ENCODE results near the gene ADARB2. TPM values are rescaled to one million over a fixed set of nuclear protein-coding genes. Genes with fewer than 3 reads are reported as not detected.

The ADARB2 gene
- total and polyA plus RNA-seq, 4 donors: 0.55 to 0.70 (median 0.59) TPM; not detected in 1

GRCh38 chr10:1148855-1149605, 588.3 kb downstream of the ADARB2 start:
- no peaks in the 10 kb centered on the region for H3K36me3 ChIP-seq (ENCODE audit: control insufficient read depth in 4 of 4, insufficient read depth in 3 of 4, low read depth in 1 of 4, low read length in 3 of 4)
- no peak overlapping the region for H3K27ac ChIP-seq (ENCODE audit: low read depth in 1 of 2, low read length in 2 of 2)
- 88% methylated on average over 17 of the region's 17 CpGs for WGBS
- TF ChIP-seq TAF1 (conservative IDR thresholded peaks at IDR 0.05) (no peak), MAX (IDR thresholded peaks at IDR 0.05) (no peak), YY1 (IDR thresholded peaks at IDR 0.05) (no peak), JUND (IDR thresholded peaks at IDR 0.05) (no peak), HNF4G (IDR thresholded peaks at IDR 0.05) (no peak), FOXA1 (IDR thresholded peaks at IDR 0.05) (no peak), EGR1 (IDR thresholded peaks at IDR 0.05; ENCODE audit: low read depth in 2 of 2) (no peak), GABPA (IDR thresholded peaks at IDR 0.05 in 1 of 2, conservative IDR thresholded peaks at IDR 0.05 in 1 of 2) (no peak), HNF4A (conservative IDR thresholded peaks at IDR 0.05) (no peak), SP1 (IDR thresholded peaks at IDR 0.05) (no peak), ATF3 (IDR thresholded peaks at IDR 0.05) (no peak), NR2F2 (IDR thresholded peaks at IDR 0.05) (no peak), FOXA2 (IDR thresholded peaks at IDR 0.05) (no peak), RXRA (IDR thresholded peaks at IDR 0.05) (no peak), RAD21 (IDR thresholded peaks at IDR 0.05) (no peak)
- TF ChIP-seq, protein P1, sequence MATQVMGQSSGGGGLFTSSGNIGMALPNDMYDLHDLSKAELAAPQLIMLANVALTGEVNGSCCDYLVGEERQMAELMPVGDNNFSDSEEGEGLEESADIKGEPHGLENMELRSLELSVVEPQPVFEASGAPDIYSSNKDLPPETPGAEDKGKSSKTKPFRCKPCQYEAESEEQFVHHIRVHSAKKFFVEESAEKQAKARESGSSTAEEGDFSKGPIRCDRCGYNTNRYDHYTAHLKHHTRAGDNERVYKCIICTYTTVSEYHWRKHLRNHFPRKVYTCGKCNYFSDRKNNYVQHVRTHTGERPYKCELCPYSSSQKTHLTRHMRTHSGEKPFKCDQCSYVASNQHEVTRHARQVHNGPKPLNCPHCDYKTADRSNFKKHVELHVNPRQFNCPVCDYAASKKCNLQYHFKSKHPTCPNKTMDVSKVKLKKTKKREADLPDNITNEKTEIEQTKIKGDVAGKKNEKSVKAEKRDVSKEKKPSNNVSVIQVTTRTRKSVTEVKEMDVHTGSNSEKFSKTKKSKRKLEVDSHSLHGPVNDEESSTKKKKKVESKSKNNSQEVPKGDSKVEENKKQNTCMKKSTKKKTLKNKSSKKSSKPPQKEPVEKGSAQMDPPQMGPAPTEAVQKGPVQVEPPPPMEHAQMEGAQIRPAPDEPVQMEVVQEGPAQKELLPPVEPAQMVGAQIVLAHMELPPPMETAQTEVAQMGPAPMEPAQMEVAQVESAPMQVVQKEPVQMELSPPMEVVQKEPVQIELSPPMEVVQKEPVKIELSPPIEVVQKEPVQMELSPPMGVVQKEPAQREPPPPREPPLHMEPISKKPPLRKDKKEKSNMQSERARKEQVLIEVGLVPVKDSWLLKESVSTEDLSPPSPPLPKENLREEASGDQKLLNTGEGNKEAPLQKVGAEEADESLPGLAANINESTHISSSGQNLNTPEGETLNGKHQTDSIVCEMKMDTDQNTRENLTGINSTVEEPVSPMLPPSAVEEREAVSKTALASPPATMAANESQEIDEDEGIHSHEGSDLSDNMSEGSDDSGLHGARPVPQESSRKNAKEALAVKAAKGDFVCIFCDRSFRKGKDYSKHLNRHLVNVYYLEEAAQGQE (IDR thresholded peaks at IDR 0.05): no peak
- TF ChIP-seq, protein P2, sequence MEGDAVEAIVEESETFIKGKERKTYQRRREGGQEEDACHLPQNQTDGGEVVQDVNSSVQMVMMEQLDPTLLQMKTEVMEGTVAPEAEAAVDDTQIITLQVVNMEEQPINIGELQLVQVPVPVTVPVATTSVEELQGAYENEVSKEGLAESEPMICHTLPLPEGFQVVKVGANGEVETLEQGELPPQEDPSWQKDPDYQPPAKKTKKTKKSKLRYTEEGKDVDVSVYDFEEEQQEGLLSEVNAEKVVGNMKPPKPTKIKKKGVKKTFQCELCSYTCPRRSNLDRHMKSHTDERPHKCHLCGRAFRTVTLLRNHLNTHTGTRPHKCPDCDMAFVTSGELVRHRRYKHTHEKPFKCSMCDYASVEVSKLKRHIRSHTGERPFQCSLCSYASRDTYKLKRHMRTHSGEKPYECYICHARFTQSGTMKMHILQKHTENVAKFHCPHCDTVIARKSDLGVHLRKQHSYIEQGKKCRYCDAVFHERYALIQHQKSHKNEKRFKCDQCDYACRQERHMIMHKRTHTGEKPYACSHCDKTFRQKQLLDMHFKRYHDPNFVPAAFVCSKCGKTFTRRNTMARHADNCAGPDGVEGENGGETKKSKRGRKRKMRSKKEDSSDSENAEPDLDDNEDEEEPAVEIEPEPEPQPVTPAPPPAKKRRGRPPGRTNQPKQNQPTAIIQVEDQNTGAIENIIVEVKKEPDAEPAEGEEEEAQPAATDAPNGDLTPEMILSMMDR (IDR thresholded peaks at IDR 0.05; ENCODE audit: low read depth, low read length, missing input control): no peak
- TF ChIP-seq, protein P3, sequence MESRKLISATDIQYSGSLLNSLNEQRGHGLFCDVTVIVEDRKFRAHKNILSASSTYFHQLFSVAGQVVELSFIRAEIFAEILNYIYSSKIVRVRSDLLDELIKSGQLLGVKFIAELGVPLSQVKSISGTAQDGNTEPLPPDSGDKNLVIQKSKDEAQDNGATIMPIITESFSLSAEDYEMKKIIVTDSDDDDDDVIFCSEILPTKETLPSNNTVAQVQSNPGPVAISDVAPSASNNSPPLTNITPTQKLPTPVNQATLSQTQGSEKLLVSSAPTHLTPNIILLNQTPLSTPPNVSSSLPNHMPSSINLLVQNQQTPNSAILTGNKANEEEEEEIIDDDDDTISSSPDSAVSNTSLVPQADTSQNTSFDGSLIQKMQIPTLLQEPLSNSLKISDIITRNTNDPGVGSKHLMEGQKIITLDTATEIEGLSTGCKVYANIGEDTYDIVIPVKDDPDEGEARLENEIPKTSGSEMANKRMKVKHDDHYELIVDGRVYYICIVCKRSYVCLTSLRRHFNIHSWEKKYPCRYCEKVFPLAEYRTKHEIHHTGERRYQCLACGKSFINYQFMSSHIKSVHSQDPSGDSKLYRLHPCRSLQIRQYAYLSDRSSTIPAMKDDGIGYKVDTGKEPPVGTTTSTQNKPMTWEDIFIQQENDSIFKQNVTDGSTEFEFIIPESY (IDR thresholded peaks at IDR 0.05): no peak
- H3K9ac ChIP-seq (ENCODE audit: low read depth in 1 of 2, low read length in 2 of 2): no peak overlapping the region
- no peaks in the 10 kb centered on the region for H3K27me3 ChIP-seq (ENCODE audit: control insufficient read depth in 4 of 4, insufficient read depth in 4 of 4, low read length in 3 of 4)
- H3K4me3 ChIP-seq (ENCODE audit: low read depth in 1 of 3, low read length in 3 of 3): no peak overlapping the region
- H3K4me1 ChIP-seq (ENCODE audit: control insufficient read depth in 4 of 4, insufficient read depth in 4 of 4, low read length in 3 of 4): peaks cover 0 to 4% (median 0%) of the 10 kb centered on the region in 4 donors
- peak; percentile 23 for DNase-seq (ENCODE audit: low spot score)
- peaks cover 0 to 8% (median 2%) of the 10 kb centered on the region in 4 donors for H3K9me3 ChIP-seq (ENCODE audit: control insufficient read depth in 4 of 4, low read length in 3 of 4)
